Islet of Langerhans (tissue), 1 donor: ENCODE measurements around the gene SLC4A9.

ENCODE experiments used
- FAIRE-seq: peaks from one replicate; lab custom pipeline; 2011; peaks lifted over from hg19 to GRCh38; lab: Jason Lieb, UNC

SLC4A9 gene

GRCh38 chr5:140360101-140360500, at the start of gene SLC4A9:
SLC4A9 (plus strand) TSS chr5:140360194; CDS start chr5:140360237, 43 bp downstream.
- FAIRE-seq: no peak

GRCh38 chr5:140310434-140310833, 49.6 kb upstream of the SLC4A9 start:
- FAIRE-seq: no peak

- FAIRE-seq: no peak
Measured at GRCh38 chr5:140311011-140311467, 49.0 kb upstream of the SLC4A9 start.

- FAIRE-seq: no peak
Measured at GRCh38 chr5:140312067-140312790, 47.8 kb upstream of the SLC4A9 start.

- no peak for FAIRE-seq
Measured at GRCh38 chr5:140312791-140313189, 47.2 kb upstream of the SLC4A9 start.

GRCh38 chr5:140317859-140318258, 42.1 kb upstream of the SLC4A9 start:
- FAIRE-seq: no peak

GRCh38 chr5:140318792-140319191, 41.2 kb upstream of the SLC4A9 start:
- FAIRE-seq: no peak

GRCh38 chr5:140319833-140320232, 40.2 kb upstream of the SLC4A9 start:
- no peak for FAIRE-seq

GRCh38 chr5:140321796-140322195, 38.2 kb upstream of the SLC4A9 start:
- no peak for FAIRE-seq

GRCh38 chr5:140322751-140323731, 37.0 kb upstream of the SLC4A9 start:
- no peak for FAIRE-seq

- no peak for FAIRE-seq
Measured at GRCh38 chr5:140324041-140324600, 35.9 kb upstream of the SLC4A9 start.

- no peak for FAIRE-seq
Measured at GRCh38 chr5:140324617-140325241, 35.3 kb upstream of the SLC4A9 start.

GRCh38 chr5:140325486-140325885, 34.5 kb upstream of the SLC4A9 start:
- FAIRE-seq: no peak

GRCh38 chr5:140327589-140327988, 32.4 kb upstream of the SLC4A9 start:
- FAIRE-seq: no peak

GRCh38 chr5:140328036-140328764, 31.8 kb upstream of the SLC4A9 start:
- FAIRE-seq: no peak

GRCh38 chr5:140329739-140330481, 30.1 kb upstream of the SLC4A9 start:
- FAIRE-seq: no peak

- no peak for FAIRE-seq
Measured at GRCh38 chr5:140331638-140332037, 28.4 kb upstream of the SLC4A9 start.

GRCh38 chr5:140336388-140336787, 23.6 kb upstream of the SLC4A9 start:
- no peak for FAIRE-seq

GRCh38 chr5:140337880-140338279, 22.1 kb upstream of the SLC4A9 start:
- FAIRE-seq: no peak

- no peak for FAIRE-seq
Measured at GRCh38 chr5:140338336-140338735, 21.7 kb upstream of the SLC4A9 start.

- no peak for FAIRE-seq
Measured at GRCh38 chr5:140338908-140339307, 21.1 kb upstream of the SLC4A9 start.
